ENCODE measurements around the gene TICRR.

Gene TICRR

DNA sequence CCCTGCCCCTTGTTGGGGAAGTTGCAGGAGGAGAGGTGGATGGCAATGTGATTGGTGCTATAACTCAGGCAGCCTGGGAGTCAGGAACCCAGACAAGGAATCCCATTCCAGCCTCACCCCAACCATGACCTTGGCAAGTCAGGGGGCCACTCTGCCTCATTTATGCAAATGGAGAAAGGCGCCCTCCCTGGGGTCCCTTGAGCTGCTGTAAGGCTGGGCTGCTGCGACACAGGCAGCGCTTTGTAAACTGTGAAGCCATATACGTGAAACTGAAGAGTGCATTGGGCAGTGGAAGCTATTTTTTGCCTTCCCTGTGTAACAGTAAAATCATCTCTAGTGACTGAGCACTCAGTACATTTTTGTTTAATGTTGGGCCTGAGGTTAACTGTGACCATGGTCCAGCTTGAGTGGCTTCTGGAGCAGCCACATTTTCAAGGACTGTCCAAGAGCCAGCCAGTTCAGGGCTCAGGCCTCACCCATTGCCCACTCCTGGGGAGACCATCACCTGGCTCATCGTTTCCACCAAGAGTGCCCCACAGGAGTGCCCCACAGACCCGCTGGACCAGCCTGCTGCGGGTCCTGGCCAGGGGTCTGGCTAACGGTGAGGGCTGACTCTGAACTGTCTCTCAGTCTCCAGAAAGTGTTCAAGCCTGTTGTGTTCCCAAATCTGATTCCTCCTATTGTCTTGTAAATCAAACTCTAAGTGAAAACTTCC, 52.1 kb downstream of the TICRR start:
- Histone ChIP-seq H3K9ac (ENCODE audit: low read depth in 1 of 2, low read length in 2 of 2) (no peak overlapping the region), H3K27me3 (ENCODE audit: control insufficient read depth in 1 of 2, insufficient read depth in 2 of 2, low read length in 2 of 2) (no peaks in the 10 kb centered on the region), H3K36me3 (ENCODE audit: control insufficient read depth in 1 of 2, insufficient read depth in 2 of 2, low read length in 2 of 2) (peaks cover 10 to 68% of the 10 kb centered on the region in 2 donors), H3K4me1 (ENCODE audit: control insufficient read depth in 1 of 2, insufficient read depth in 2 of 2, low read length in 2 of 2) (no peaks in the 10 kb centered on the region), H3K27ac (ENCODE audit: low read depth, low read length) (no peak overlapping the region), H3K4me3 (ENCODE audit: low read depth in 1 of 2, low read length in 2 of 2) (no peak overlapping the region), H3K9me3 (ENCODE audit: control insufficient read depth in 1 of 2, low read length in 2 of 2) (no peaks in the 10 kb centered on the region)

DNA sequence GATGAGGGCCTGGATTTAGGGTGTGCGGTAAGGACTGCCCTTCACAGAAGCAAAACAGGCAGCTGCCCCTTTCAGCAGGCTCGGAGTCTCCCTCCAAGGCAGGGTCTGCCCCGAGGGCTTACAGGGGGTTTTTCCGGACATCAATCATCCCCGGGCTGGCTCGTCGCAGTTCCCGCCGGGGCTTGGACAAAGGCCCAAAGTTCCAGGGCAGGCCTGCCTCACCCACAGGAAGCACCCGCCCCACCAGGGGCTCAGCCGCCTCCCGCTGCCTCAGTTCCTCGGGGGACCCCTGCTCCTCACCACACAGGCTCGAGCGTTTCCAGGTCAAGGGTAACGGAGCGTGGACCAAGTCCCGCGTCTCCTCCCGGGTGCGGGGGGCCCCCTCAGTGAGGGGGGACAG, 53.0 kb downstream of the TICRR start:
- Histone ChIP-seq H3K4me3 (ENCODE audit: low read depth in 1 of 2, low read length in 2 of 2) (no peak overlapping the region), H3K36me3 (ENCODE audit: control insufficient read depth in 1 of 2, insufficient read depth in 2 of 2, low read length in 2 of 2) (peaks cover 12 to 65% of the 10 kb centered on the region in 2 donors), H3K27me3 (ENCODE audit: control insufficient read depth in 1 of 2, insufficient read depth in 2 of 2, low read length in 2 of 2) (no peaks in the 10 kb centered on the region), H3K9ac (ENCODE audit: low read depth in 1 of 2, low read length in 2 of 2) (no peak overlapping the region), H3K4me1 (ENCODE audit: control insufficient read depth in 1 of 2, insufficient read depth in 2 of 2, low read length in 2 of 2) (no peaks in the 10 kb centered on the region), H3K27ac (ENCODE audit: low read depth, low read length) (no peak overlapping the region), H3K9me3 (ENCODE audit: control insufficient read depth in 1 of 2, low read length in 2 of 2) (no peaks in the 10 kb centered on the region)

GRCh38 chr15:89628806-89629715, 53.8 kb downstream of the TICRR start:
- Histone ChIP-seq H3K27me3 (ENCODE audit: control insufficient read depth in 1 of 2, insufficient read depth in 2 of 2, low read length in 2 of 2) (no peaks in the 10 kb centered on the region), H3K36me3 (ENCODE audit: control insufficient read depth in 1 of 2, insufficient read depth in 2 of 2, low read length in 2 of 2) (peaks cover 12 to 60% of the 10 kb centered on the region in 2 donors), H3K4me1 (ENCODE audit: control insufficient read depth in 1 of 2, insufficient read depth in 2 of 2, low read length in 2 of 2) (no peaks in the 10 kb centered on the region), H3K9ac (ENCODE audit: low read depth in 1 of 2, low read length in 2 of 2) (no peak overlapping the region), H3K9me3 (ENCODE audit: control insufficient read depth in 1 of 2, low read length in 2 of 2) (no peaks in the 10 kb centered on the region), H3K27ac (ENCODE audit: low read depth, low read length) (no peak overlapping the region), H3K4me3 (ENCODE audit: low read depth in 1 of 2, low read length in 2 of 2) (no peak overlapping the region)

DNA sequence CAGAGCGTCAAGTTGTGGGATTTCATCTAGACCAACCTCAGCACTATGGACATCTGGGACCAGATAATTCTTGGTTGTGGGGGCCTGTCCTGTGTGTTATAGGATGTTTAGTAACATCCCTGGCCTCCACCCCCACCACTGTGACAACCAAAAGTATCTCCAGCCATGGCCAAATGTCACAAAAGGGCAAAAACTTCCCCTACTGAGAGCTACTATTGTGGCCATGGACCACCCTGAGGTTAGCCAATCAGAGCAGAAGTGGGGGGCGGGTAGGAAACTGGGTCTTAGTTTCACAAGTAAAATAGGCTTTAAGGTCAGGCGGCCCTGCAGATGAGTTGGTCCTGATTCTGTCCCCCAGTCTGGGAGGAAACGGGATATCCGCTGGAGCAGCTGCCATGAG, 54.6 kb downstream of the TICRR start:
- no peaks in the 10 kb centered on the region for H3K4me1 ChIP-seq (ENCODE audit: control insufficient read depth in 1 of 2, insufficient read depth in 2 of 2, low read length in 2 of 2)
- no peak overlapping the region for H3K9ac ChIP-seq (ENCODE audit: low read depth in 1 of 2, low read length in 2 of 2)
- no peak overlapping the region for H3K27ac ChIP-seq (ENCODE audit: low read depth, low read length)
- no peak overlapping the region for H3K4me3 ChIP-seq (ENCODE audit: low read depth in 1 of 2, low read length in 2 of 2)
- no peaks in the 10 kb centered on the region for H3K27me3 ChIP-seq (ENCODE audit: control insufficient read depth in 1 of 2, insufficient read depth in 2 of 2, low read length in 2 of 2)
- peaks cover 5 to 53% of the 10 kb centered on the region in 2 donors for H3K36me3 ChIP-seq (ENCODE audit: control insufficient read depth in 1 of 2, insufficient read depth in 2 of 2, low read length in 2 of 2)
- no peaks in the 10 kb centered on the region for H3K9me3 ChIP-seq (ENCODE audit: control insufficient read depth in 1 of 2, low read length in 2 of 2)

GRCh38 chr15:89630260-89630659, 55.0 kb downstream of the TICRR start:
- Histone ChIP-seq H3K4me1 (ENCODE audit: control insufficient read depth in 1 of 2, insufficient read depth in 2 of 2, low read length in 2 of 2) (no peaks in the 10 kb centered on the region), H3K36me3 (ENCODE audit: control insufficient read depth in 1 of 2, insufficient read depth in 2 of 2, low read length in 2 of 2) (peaks cover 5 to 51% of the 10 kb centered on the region in 2 donors), H3K27ac (ENCODE audit: low read depth, low read length) (no peak overlapping the region), H3K9ac (ENCODE audit: low read depth in 1 of 2, low read length in 2 of 2) (no peak overlapping the region), H3K27me3 (ENCODE audit: control insufficient read depth in 1 of 2, insufficient read depth in 2 of 2, low read length in 2 of 2) (no peaks in the 10 kb centered on the region), H3K4me3 (ENCODE audit: low read depth in 1 of 2, low read length in 2 of 2) (no peak overlapping the region), H3K9me3 (ENCODE audit: control insufficient read depth in 1 of 2, low read length in 2 of 2) (no peaks in the 10 kb centered on the region)

- Histone ChIP-seq H3K27me3 (ENCODE audit: control insufficient read depth in 1 of 2, insufficient read depth in 2 of 2, low read length in 2 of 2) (no peaks in the 10 kb centered on the region), H3K4me3 (ENCODE audit: low read depth in 1 of 2, low read length in 2 of 2) (no peak overlapping the region), H3K9ac (ENCODE audit: low read depth in 1 of 2, low read length in 2 of 2) (no peak overlapping the region), H3K36me3 (ENCODE audit: control insufficient read depth in 1 of 2, insufficient read depth in 2 of 2, low read length in 2 of 2) (peaks cover 5 to 41% of the 10 kb centered on the region in 2 donors), H3K27ac (ENCODE audit: low read depth, low read length) (no peak overlapping the region), H3K9me3 (ENCODE audit: control insufficient read depth in 1 of 2, low read length in 2 of 2) (no peaks in the 10 kb centered on the region), H3K4me1 (ENCODE audit: control insufficient read depth in 1 of 2, insufficient read depth in 2 of 2, low read length in 2 of 2) (no peaks in the 10 kb centered on the region)
Observed at GRCh38 chr15:89630974-89631901, 56.0 kb downstream of the TICRR start.

DNA sequence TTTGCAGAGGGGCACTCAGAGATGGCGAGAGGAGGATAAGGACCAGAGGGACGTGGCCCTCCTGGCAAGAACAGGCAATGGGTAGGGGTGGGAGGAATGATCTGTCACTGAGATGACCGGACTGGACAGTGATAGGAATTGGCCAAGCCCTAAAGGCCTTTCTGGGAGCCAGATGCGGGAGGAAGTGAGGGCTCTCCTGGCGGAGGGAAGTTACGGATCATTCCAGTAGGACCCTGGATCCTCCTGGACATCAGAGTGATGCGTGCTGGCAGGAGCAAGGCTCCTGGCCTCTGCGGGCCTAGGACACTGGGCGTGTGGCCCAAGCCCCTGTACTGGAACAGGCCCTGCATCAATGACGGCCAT, 56.6 kb downstream of the TICRR start:
- no peaks in the 10 kb centered on the region for H3K27me3 ChIP-seq (ENCODE audit: control insufficient read depth in 1 of 2, insufficient read depth in 2 of 2, low read length in 2 of 2)
- no peak overlapping the region for H3K27ac ChIP-seq (ENCODE audit: low read depth, low read length)
- H3K9me3 ChIP-seq (ENCODE audit: control insufficient read depth in 1 of 2, low read length in 2 of 2): no peaks in the 10 kb centered on the region
- H3K9ac ChIP-seq (ENCODE audit: low read depth in 1 of 2, low read length in 2 of 2): no peak overlapping the region
- H3K4me3 ChIP-seq (ENCODE audit: low read depth in 1 of 2, low read length in 2 of 2): no peak overlapping the region
- no peaks in the 10 kb centered on the region for H3K4me1 ChIP-seq (ENCODE audit: control insufficient read depth in 1 of 2, insufficient read depth in 2 of 2, low read length in 2 of 2)
- peaks cover 5 to 34% of the 10 kb centered on the region in 2 donors for H3K36me3 ChIP-seq (ENCODE audit: control insufficient read depth in 1 of 2, insufficient read depth in 2 of 2, low read length in 2 of 2)

DNA sequence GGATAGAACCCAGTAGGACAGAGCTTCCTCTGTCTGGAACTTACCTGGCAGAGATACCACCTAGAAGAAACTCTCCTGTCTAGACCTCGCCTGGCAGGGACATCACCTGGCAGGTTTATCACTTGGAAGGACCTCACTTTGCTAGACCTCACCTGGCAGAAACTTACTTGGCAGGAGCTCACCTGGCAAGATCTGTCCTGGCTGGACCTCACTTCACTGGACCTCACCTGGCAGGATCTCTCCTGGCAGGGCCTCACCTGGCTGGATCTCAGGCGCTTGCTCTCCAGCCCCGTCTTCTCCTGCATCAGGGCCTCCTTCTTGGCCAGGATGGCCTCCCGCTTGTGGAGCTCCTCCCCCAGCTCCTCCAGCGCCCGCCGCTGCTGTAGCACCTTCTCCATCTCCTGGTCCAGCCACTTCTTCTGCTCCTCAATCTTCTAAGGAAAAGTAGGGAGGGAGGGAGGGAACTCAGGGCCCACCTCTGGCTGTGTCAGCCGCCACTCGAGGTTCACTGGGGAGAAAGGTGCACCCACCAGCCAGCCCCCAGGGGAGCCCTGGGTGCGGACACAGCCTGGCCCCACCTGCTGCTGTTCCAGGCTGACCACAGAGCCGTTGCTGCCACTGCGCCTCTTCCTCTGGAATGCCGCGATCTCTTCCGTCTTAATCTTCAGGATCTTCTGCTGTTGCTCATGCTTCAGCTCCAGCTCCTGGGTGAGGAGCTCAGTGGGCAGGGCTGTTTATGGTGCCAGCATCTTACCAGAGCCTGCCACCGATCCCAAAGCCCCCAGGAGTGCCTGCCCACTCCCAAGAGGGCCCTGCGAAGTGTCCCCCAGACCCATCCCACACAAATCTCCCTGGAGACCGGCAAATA, 57.5 kb downstream of the TICRR start:
- no peak overlapping the region for H3K9ac ChIP-seq (ENCODE audit: low read depth in 1 of 2, low read length in 2 of 2)
- no peak overlapping the region for H3K4me3 ChIP-seq (ENCODE audit: low read depth in 1 of 2, low read length in 2 of 2)
- H3K27ac ChIP-seq (ENCODE audit: low read depth, low read length): no peak overlapping the region
- peaks cover 5 to 26% of the 10 kb centered on the region in 2 donors for H3K36me3 ChIP-seq (ENCODE audit: control insufficient read depth in 1 of 2, insufficient read depth in 2 of 2, low read length in 2 of 2)
- no peaks in the 10 kb centered on the region for H3K4me1 ChIP-seq (ENCODE audit: control insufficient read depth in 1 of 2, insufficient read depth in 2 of 2, low read length in 2 of 2)
- H3K27me3 ChIP-seq (ENCODE audit: control insufficient read depth in 1 of 2, insufficient read depth in 2 of 2, low read length in 2 of 2): no peaks in the 10 kb centered on the region
- H3K9me3 ChIP-seq (ENCODE audit: control insufficient read depth in 1 of 2, low read length in 2 of 2): no peaks in the 10 kb centered on the region

DNA sequence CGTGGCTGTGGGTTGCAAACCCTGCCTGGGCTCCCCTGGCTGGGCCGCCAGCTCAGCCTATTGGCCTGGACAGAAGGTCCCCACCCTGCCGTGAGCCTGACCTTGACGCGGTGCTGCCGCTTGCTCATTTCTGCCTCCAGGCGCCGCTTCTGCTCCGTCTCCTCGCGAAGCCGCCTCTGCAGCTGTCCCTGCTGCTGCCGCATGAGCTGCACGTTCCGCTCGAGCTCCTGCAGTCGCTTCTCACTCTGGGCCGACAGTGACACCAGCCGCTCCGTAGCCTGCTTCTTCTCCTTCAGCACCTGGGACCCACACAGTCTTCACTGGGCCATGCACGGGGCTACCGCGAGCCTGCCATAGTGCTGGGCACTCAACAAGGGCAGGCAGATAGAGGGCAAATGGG, 58.3 kb downstream of the TICRR start:
- no peak overlapping the region for H3K27ac ChIP-seq (ENCODE audit: low read depth, low read length)
- H3K4me1 ChIP-seq (ENCODE audit: control insufficient read depth in 1 of 2, insufficient read depth in 2 of 2, low read length in 2 of 2): no peaks in the 10 kb centered on the region
- no peaks in the 10 kb centered on the region for H3K27me3 ChIP-seq (ENCODE audit: control insufficient read depth in 1 of 2, insufficient read depth in 2 of 2, low read length in 2 of 2)
- H3K4me3 ChIP-seq (ENCODE audit: low read depth in 1 of 2, low read length in 2 of 2): no peak overlapping the region
- H3K9me3 ChIP-seq (ENCODE audit: control insufficient read depth in 1 of 2, low read length in 2 of 2): no peaks in the 10 kb centered on the region
- H3K36me3 ChIP-seq (ENCODE audit: control insufficient read depth in 1 of 2, insufficient read depth in 2 of 2, low read length in 2 of 2): peaks cover 5 to 20% of the 10 kb centered on the region in 2 donors
- no peak overlapping the region for H3K9ac ChIP-seq (ENCODE audit: low read depth in 1 of 2, low read length in 2 of 2)

Data from duodenal mucosa (tissue), 2 donors.